H1 (cell line): ENCODE results near the gene PRCD. TPM values are rescaled to one million over a fixed set of nuclear protein-coding genes. Genes with fewer than 3 reads are reported as not detected.

Experiments used
- CREB1 ChIP-seq: IDR thresholded peaks from 2 replicates; pipeline ENCODE4 v1.6.1; 2012; ENCODE audit warnings: inconsistent platforms
- FOSL1 ChIP-seq: IDR thresholded peaks from 2 replicates; pipeline ENCODE4 v1.6.1; 2011; ENCODE audit warnings: mild to moderate bottlenecking, low read depth, low read length, moderate library complexity; ENCODE audit not compliant: insufficient read depth
- GABPA ChIP-seq: IDR thresholded peaks from 2 replicates; pipeline ENCODE4 v1.6.1; 2011; ENCODE audit warnings: mild to moderate bottlenecking, low read length, moderate library complexity, borderline replicate concordance; ENCODE audit not compliant: insufficient read depth
- MAFK ChIP-seq: IDR thresholded peaks from 2 replicates; pipeline ENCODE4 v1.6.1; 2012; ENCODE audit warnings: low read depth, mild to moderate bottlenecking, improper control_type of control experiment, low read length
- NRF1 ChIP-seq: IDR thresholded peaks from 2 replicates; pipeline ENCODE4 v1.6.1; 2011; ENCODE audit warnings: mild to moderate bottlenecking, low read depth, low read length, improper control_type of control experiment
- TBP ChIP-seq: IDR thresholded peaks from 2 replicates; pipeline ENCODE4 v1.6.1; 2011; ENCODE audit warnings: low read depth, low read length, improper control_type of control experiment
- TCF12 ChIP-seq: IDR thresholded peaks from 2 replicates; pipeline ENCODE4 v1.6.1; 2011; ENCODE audit warnings: low read depth, mild to moderate bottlenecking, low read length
- polyA plus RNA-seq, 7 experiments: library from polyadenylated mRNA; depleted of rRNA in 3 of 7; stranded (reverse) in 5 of 7; unstranded in 2 of 7; fragments of >200 nt in 5 of 7; fragments of 200-250 nt in 2 of 7; gene quantifications; 1 replicate in 5 of 7; 2 replicates in 1 of 7; 4 replicates in 1 of 7; pipeline versions ENCODE4 v1.2.1 to v1.2.3, GENCODE V29; 2011 to 2013; ENCODE audit warnings: missing spikeins in 2 of 7, mixed read lengths in 2 of 7
- total RNA-seq: library from RNA; stranded (reverse); fragmentation: NEBNext Ultra II Directional; extraction: Animal tissue kit (Norgen Biotek cat#: 25700); gene quantifications from 2 replicates; pipeline ENCODE4 v1.2.1, GENCODE V29; 2021
- TF ChIP-seq, protein P1 (sequence below): IDR thresholded peaks from 2 replicates; pipeline ENCODE4 v1.6.1; 2011; ENCODE audit warnings: low read depth, mild to moderate bottlenecking, low read length; ENCODE audit not compliant: insufficient read depth

The PRCD gene
- total and polyA plus RNA-seq, 2 of the 8 experiments (the other 6 are each of a cell fraction or from before 2014, with no cell fraction given): 0.77 to 2.1 TPM

DNA sequence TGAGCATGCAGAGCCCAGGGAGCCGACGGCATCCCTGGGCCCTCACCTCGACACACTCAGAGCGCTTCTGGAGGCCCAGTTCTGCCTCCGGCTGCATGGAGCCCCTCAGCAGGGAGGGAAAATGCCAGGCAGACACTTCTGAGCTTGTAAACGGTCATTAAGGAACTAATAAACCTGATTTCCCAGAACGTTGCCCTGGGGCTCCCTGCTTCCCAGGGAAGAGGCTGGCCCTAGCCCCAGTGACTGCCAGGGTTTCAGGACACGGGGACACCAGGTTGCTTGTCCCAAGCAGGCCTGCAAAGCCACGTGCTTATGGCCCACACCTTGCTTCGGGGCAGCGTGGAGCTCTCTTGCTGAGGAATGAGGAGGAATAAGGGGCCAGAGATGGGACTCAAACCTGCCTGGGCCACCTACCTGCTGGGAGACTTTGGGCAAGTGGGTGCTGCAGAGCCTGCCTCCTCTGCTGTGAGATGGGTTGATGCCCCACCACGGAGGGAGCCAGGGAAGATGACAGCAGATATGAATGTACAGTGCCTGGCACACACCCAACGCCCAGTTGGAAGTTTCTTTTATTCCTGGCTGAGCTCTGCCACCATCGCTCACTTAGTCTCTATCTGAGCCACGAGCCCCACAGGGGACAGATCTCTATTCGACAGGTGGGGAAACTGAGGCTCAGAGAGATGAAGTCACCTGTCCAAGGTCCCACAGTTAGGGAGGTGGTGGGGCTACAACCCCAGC, 44.0 kb upstream of the PRCD start (continued):
- TF ChIP-seq, protein P1, sequence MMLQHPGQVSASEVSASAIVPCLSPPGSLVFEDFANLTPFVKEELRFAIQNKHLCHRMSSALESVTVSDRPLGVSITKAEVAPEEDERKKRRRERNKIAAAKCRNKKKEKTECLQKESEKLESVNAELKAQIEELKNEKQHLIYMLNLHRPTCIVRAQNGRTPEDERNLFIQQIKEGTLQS: no peak
- TF ChIP-seq MAFK (no peak), GABPA (no peak), TCF12 (no peak), TBP (no peak), FOSL1 (no peak), NRF1 (no peak), CREB1 (no peak)
